Measurements from ENCODE around the gene ASPG. TPM values are rescaled to one million over a fixed set of nuclear protein-coding genes. Genes with fewer than 3 reads are reported as not detected.

ASPG gene
- total RNA-seq, 1 experiment from 2014 or later, result 0.22 TPM

- no peak overlapping the region for H3K27ac ChIP-seq (ENCODE audit: low read length)
- no peaks in the 10 kb centered on the region for H3K9me3 ChIP-seq (ENCODE audit: low read length)
- no peaks in the 10 kb centered on the region for H3K79me2 ChIP-seq (ENCODE audit: low read length)
- no peaks in the 10 kb centered on the region for H3K9me2 ChIP-seq (replicated peaks; ENCODE audit: low read length)
- intact Hi-C loops (cut with micrococcal nuclease), result no loop called here
- CTCF ChIA-PET, result interaction anchor here (0.6 kb wide), 1 partner anchor 667 kb away, joined by 3 read pairs; no protein-coding TSS in a partner anchor
- H3K27me3 ChIP-seq (ENCODE audit: low read length), result no peaks in the 10 kb centered on the region
- no peak overlapping the region for H2AFZ ChIP-seq (ENCODE audit: low read length)
- ATAC-seq (no peak), DNase-seq (no peak)
- no peaks in the 10 kb centered on the region for H3K4me1 ChIP-seq (ENCODE audit: insufficient read depth, low read length)
- POLR2A ChIA-PET (ENCODE audit: unreplicated experiment), result no interaction called here
- no peaks in the 10 kb centered on the region for H3K36me3 ChIP-seq (ENCODE audit: low read depth, low read length)
- TF ChIP-seq EZH2 (IDR thresholded peaks at IDR 0.05; ENCODE audit: low read length, unreplicated experiment) (no peak), EZH2phosphoT487 (IDR thresholded peaks at IDR 0.05; ENCODE audit: borderline replicate concordance, low read length) (no peak)
- TF ChIP-seq, protein P1, sequence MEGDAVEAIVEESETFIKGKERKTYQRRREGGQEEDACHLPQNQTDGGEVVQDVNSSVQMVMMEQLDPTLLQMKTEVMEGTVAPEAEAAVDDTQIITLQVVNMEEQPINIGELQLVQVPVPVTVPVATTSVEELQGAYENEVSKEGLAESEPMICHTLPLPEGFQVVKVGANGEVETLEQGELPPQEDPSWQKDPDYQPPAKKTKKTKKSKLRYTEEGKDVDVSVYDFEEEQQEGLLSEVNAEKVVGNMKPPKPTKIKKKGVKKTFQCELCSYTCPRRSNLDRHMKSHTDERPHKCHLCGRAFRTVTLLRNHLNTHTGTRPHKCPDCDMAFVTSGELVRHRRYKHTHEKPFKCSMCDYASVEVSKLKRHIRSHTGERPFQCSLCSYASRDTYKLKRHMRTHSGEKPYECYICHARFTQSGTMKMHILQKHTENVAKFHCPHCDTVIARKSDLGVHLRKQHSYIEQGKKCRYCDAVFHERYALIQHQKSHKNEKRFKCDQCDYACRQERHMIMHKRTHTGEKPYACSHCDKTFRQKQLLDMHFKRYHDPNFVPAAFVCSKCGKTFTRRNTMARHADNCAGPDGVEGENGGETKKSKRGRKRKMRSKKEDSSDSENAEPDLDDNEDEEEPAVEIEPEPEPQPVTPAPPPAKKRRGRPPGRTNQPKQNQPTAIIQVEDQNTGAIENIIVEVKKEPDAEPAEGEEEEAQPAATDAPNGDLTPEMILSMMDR (conservative IDR thresholded peaks at IDR 0.05; ENCODE audit: low read depth, low read length), result no peak
- no peaks in the 10 kb centered on the region for H3F3A ChIP-seq (ENCODE audit: low read length, unreplicated experiment)
- H3K9ac ChIP-seq (ENCODE audit: low read length), result no peak overlapping the region
- no TSS peak for BruUV-seq (replicated peaks)
- no peaks in the 10 kb centered on the region for H4K20me1 ChIP-seq (ENCODE audit: low read length)
- H3K4me3 ChIP-seq (ENCODE audit: low read length), result no peak overlapping the region
- no peak overlapping the region for H3K4me2 ChIP-seq (ENCODE audit: low read length)
Observed at GRCh38 chr14:104084251-104085002, 1.1 kb upstream of the ASPG start.

DNA sequence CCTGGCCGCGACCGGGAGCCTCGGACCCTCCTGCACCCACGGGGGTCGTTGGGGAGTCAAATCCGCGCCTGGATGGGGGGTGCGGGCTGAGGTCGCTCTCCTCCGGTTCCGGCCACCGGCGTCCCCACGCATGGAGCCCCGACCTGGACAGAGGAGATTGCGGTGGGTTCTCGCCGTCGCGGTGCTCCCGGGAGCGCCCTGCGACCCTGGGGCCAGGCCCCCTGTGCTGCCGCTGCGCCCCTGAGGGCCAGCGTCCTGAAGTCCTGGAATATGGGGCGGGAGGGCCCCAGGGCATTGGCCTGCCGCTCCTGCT lies 345 bp downstream of the ASPG start:
- ATAC-seq, result no peak
- TF ChIP-seq, protein P1 (conservative IDR thresholded peaks at IDR 0.05; ENCODE audit: low read depth, low read length), result no peak
- TF ChIP-seq EZH2 (IDR thresholded peaks at IDR 0.05; ENCODE audit: low read length, unreplicated experiment) (no peak), EZH2phosphoT487 (IDR thresholded peaks at IDR 0.05; ENCODE audit: borderline replicate concordance, low read length) (no peak)
- Histone ChIP-seq H3F3A (ENCODE audit: low read length, unreplicated experiment) (no peaks in the 10 kb centered on the region), H3K79me2 (ENCODE audit: low read length) (no peaks in the 10 kb centered on the region), H4K20me1 (ENCODE audit: low read length) (no peaks in the 10 kb centered on the region), H3K4me1 (ENCODE audit: insufficient read depth, low read length) (no peaks in the 10 kb centered on the region), H3K36me3 (ENCODE audit: low read depth, low read length) (no peaks in the 10 kb centered on the region), H3K4me3 (ENCODE audit: low read length) (no peak overlapping the region), H3K27ac (ENCODE audit: low read length) (no peak overlapping the region), H3K4me2 (ENCODE audit: low read length) (no peak overlapping the region), H3K27me3 (ENCODE audit: low read length) (no peaks in the 10 kb centered on the region), H2AFZ (ENCODE audit: low read length) (no peak overlapping the region), H3K9me3 (ENCODE audit: low read length) (no peaks in the 10 kb centered on the region), H3K9ac (ENCODE audit: low read length) (no peak overlapping the region), H3K9me2 (replicated peaks; ENCODE audit: low read length) (no peaks in the 10 kb centered on the region)
- POLR2A ChIA-PET (ENCODE audit: unreplicated experiment), result no interaction called here
- intact Hi-C loops (cut with micrococcal nuclease), result no loop called here
- no TSS peak for BruUV-seq (replicated peaks)
- CTCF ChIA-PET, result no interaction called here
- no peak for DNase-seq

DNA sequence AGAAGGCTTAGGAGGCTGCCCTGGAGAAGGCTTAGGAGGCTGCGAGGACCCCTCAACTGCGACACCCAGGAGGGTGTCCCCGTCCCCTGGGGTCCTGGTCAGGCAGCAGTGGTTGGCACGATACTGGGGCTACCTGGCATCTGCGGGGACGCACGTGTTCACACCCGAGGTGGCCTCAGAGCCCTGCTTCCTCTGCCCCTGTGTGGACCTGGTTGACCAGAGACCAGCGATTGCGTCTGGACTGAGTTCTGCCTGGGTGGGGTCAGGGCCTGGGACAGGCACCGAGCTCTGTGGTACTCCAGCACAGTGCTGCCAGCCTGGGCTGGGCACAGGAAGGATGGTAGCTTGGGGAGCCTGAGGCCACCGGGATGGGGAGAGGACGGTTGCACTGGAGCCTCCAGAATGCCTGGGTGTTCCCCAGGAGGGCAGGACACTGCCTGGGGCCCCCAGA lies 735 bp downstream of the ASPG start:
- no peak for DNase-seq
- no peaks in the 10 kb centered on the region for H3K27me3 ChIP-seq (ENCODE audit: low read length)
- POLR2A ChIA-PET (ENCODE audit: unreplicated experiment), result no interaction called here

More for the DNA sequence above, 735 bp downstream of the ASPG start:
- intact Hi-C loops (cut with micrococcal nuclease), result no loop called here
- Histone ChIP-seq H3K79me2 (ENCODE audit: low read length) (no peaks in the 10 kb centered on the region), H3K27ac (ENCODE audit: low read length) (no peak overlapping the region), H3K9ac (ENCODE audit: low read length) (no peak overlapping the region), H3K9me3 (ENCODE audit: low read length) (no peaks in the 10 kb centered on the region), H3K36me3 (ENCODE audit: low read depth, low read length) (no peaks in the 10 kb centered on the region), H4K20me1 (ENCODE audit: low read length) (no peaks in the 10 kb centered on the region), H3F3A (ENCODE audit: low read length, unreplicated experiment) (no peaks in the 10 kb centered on the region), H2AFZ (ENCODE audit: low read length) (no peak overlapping the region), H3K4me2 (ENCODE audit: low read length) (no peak overlapping the region), H3K4me1 (ENCODE audit: insufficient read depth, low read length) (no peaks in the 10 kb centered on the region), H3K4me3 (ENCODE audit: low read length) (no peak overlapping the region), H3K9me2 (replicated peaks; ENCODE audit: low read length) (no peaks in the 10 kb centered on the region)
- no peak for ATAC-seq
- CTCF ChIA-PET, result no interaction called here
- BruUV-seq (replicated peaks), result no TSS peak
- TF ChIP-seq EZH2 (IDR thresholded peaks at IDR 0.05; ENCODE audit: low read length, unreplicated experiment) (no peak), EZH2phosphoT487 (IDR thresholded peaks at IDR 0.05; ENCODE audit: borderline replicate concordance, low read length) (no peak)
- TF ChIP-seq, protein P1 (conservative IDR thresholded peaks at IDR 0.05; ENCODE audit: low read depth, low read length), result no peak

All from PC-3 (cell line).